WI38 (cell line): Measurements from ENCODE around the gene CCNO.
A peak's percentile ranks its signal among the peaks of the same experiment; 100 is the strongest.

Source experiments
- H3K4me3 ChIP-seq: 2 replicates; pipeline ENCODE4 v1.5.1; 2011; ENCODE audit warnings: low read depth, mild to moderate bottlenecking, control low read depth, low read length
- TF ChIP-seq, protein P1 (sequence below): IDR thresholded peaks from 2 replicates; pipeline ENCODE4 v1.5.1; 2012; ENCODE audit warnings: low read depth, mild to moderate bottlenecking, control low read depth, low read length

Gene CCNO

DNA sequence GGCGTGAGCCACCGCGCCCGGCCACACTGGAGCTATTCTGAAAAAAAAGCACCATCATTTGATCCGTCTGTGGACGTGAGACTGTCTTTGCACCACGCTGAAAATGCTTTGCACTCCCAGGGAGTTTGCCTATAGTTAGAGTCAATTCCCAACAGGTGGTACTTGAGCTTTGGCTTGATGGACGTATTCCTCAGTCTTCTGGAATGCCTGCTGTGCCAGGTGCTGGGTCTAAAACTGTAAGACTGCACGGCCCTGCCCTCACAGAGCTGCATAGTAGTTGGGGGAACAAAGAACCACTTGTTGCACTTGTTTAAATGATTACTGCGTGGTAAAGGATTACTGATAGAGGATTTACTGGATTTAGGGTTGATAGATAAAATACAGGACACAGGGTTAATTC lies 3.4 kb upstream of the CCNO start:
- TF ChIP-seq, protein P1, sequence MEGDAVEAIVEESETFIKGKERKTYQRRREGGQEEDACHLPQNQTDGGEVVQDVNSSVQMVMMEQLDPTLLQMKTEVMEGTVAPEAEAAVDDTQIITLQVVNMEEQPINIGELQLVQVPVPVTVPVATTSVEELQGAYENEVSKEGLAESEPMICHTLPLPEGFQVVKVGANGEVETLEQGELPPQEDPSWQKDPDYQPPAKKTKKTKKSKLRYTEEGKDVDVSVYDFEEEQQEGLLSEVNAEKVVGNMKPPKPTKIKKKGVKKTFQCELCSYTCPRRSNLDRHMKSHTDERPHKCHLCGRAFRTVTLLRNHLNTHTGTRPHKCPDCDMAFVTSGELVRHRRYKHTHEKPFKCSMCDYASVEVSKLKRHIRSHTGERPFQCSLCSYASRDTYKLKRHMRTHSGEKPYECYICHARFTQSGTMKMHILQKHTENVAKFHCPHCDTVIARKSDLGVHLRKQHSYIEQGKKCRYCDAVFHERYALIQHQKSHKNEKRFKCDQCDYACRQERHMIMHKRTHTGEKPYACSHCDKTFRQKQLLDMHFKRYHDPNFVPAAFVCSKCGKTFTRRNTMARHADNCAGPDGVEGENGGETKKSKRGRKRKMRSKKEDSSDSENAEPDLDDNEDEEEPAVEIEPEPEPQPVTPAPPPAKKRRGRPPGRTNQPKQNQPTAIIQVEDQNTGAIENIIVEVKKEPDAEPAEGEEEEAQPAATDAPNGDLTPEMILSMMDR: no peak
- H3K4me3 ChIP-seq: no peak overlapping the region

DNA sequence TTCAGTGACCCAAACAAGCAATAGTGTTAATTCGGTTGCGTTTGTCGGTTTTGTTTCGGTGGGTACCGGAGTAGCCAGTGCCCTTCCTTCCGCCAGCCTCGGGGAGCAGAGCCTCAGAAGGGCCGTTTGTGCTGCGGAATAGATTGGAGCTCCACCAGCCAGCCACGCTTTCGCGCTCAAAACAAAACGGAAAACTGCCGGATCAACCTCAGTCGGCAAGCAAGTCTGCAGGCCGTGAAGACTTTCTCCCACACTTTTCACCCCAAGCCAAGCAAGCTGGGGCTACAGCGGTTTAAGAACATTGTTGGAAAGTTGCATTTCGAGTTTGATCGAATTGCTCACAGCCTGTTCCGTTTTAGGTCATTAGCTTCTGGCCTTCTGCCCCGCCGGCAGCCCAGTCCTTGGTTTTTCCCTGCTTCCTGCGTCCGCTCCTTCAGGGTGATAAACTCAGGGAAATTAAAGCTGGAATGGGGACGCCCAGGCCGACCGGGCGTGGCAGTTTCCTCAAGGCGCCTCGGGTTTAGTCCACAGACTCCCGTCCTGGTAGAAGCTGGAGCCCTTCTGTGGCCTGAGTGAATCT lies 803 bp upstream of the CCNO start:
- TF ChIP-seq, protein P1: no peak

DNA sequence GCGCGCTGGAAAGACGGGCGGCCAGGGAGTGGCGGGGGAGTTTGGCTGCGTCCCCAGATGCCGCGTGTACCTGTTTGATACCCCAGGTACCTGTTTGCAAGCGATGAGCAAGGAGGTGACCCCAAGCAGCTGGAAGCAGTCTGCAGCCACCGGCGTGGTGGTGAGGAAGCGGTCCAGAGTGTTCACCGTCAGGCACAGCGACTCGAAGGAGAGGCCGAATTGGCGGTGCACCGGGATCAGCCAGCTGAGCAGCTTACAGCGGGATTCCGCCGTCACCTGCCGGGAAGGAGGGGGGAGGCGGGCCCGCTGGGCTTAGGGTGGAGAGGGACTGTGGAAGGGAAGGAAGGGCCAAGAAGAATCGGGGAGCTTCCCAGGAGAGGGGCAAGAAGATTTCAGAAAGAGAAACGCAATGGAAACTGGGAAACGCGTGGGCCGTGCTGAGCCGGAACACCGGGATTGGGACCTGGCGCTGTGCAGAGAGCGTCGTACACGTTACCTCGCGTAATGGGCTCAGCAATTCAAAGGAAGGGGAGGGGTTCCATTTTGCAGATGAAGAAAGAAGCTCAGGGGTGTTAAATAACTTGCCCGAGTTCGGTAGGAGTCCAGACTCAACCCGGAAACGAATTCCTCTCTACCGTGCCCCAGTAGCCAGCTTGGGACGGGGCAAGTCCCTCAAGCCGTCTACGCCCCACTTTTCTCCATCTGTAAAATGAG lies 980 bp downstream of the CCNO start:
- TF ChIP-seq, protein P1: no peak
- H3K4me3 ChIP-seq: peak overlapping the region; percentile 39

More for the DNA sequence above, 803 bp upstream of the CCNO start:
- H3K4me3 ChIP-seq: peak overlapping the region; percentile 39

DNA sequence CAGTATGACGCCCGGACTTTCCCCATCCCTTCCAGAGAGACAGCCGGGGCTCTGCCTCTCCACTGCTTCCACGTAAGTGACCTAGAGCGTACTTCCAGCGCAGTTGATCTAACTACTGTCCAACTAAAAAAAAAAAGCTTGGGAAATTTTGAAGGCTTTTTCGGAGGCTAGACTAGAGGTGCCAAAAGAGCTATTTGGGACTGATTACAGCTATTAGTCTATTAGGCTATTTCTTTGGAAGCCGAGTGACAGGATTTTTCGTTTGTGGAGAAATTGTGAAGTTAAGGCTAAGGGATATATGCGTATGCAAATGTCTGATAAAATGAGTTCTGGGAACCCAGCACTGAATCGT lies 1.5 kb downstream of the CCNO start:
- H3K4me3 ChIP-seq: no peak overlapping the region
- TF ChIP-seq, protein P1: no peak

DNA sequence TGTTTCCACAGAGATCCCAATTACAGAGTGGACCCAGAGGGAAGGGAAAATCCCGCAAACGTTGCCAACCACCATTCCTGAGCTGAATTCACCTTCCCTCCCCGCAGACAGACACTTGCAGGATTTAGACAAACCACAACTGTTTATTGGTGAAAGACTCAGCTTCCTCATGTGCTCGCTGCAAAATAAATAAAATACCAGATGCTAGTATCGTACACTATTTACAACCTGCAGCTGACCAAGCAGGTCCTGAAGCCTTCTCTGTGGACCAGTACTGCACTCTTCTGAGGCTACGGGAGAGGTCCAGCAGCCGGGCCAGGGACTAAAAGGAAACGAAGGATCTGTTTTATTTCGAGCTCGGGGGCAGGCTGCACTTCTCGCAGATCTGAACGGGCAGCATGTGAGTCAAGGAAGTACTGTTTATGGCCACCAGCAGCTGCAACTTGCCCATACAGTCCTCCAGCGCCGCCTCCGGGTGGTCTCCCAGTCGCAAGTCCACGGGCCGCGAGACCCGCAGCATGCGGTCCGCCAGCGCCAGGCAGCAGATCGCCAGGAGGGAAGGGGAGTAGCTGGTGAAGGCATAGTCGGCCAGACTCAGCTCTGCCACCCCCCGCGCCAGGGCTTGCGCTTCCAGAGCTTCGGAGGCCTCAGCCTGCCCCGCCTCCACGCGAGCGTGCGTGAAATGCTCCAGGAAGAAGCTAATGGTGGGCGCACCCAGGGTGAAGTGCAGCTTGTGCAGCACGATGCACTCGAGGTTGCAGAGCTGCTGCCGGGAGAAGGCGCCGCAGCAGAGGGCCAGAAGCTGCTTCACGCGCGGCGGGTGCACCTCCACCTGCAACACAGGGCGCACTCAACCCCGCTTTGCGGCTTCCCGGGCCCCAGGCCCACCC lies 2.1 kb downstream of the CCNO start:
- TF ChIP-seq, protein P1: no peak
- no peak overlapping the region for H3K4me3 ChIP-seq

DNA sequence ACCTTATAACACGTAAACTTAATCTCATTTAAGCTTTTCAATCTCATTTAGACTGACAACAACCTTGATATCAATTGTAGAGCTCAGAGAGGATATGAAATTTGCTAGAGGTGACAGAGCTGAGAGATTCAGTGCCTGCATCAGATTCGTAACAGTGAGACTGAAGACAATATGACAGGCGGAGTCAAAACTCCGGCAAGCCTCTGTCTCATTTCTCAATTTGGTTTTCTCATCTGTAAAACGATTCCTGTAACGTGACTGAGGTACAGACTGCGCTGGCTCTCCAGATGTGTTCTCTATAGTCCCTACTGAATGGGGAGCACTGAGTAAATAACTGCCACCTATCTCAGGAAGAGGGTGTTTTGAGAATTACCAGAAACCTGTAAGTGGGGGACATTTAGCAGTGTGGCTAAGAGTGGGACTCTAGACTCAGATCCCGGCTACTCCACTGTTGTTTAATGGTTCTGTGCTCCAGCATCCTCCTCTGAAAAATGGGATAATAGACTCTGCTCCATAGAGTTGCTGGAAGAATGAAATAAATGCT lies 3.2 kb downstream of the CCNO start:
- H3K4me3 ChIP-seq: no peak overlapping the region
- TF ChIP-seq, protein P1: no peak
